ENCODE results near the gene FSCB. TPM values are rescaled to one million over a fixed set of nuclear protein-coding genes. Genes with fewer than 3 reads are reported as not detected.

The FSCB gene
- total RNA-seq, 1 experiment from 2014 or later: not detected

GRCh38 chr14:44508834-44509233 lies 1.8 kb upstream of the FSCB start:
- no peaks in the 10 kb centered on the region for H3K27me3 ChIP-seq (replicated peaks; ENCODE audit: control insufficient read depth, insufficient read depth, low read length)
- intact Hi-C loops (cut with micrococcal nuclease; ENCODE audit: unreplicated experiment): no loop called here
- Mint-ChIP-seq H3K27ac (ENCODE audit: unreplicated experiment) (no peak overlapping the region), H3K4me3 (ENCODE audit: unreplicated experiment) (no peak overlapping the region), H3K9me3 (ENCODE audit: unreplicated experiment) (peaks cover 10% of the 10 kb centered on the region), H3K4me1 (ENCODE audit: low read depth, unreplicated experiment) (no peaks in the 10 kb centered on the region), H3K27me3 (ENCODE audit: insufficient read depth, unreplicated experiment) (no peaks in the 10 kb centered on the region), H3K36me3 (ENCODE audit: insufficient read depth, unreplicated experiment) (no peaks in the 10 kb centered on the region)
- H3K4me3 ChIP-seq (ENCODE audit: low read depth, low read length): no peak overlapping the region
- DNase-seq: no peak
- TF ChIP-seq CTCF (IDR thresholded peaks at IDR 0.05; ENCODE audit: insufficient read depth in 1 of 2, low read depth in 1 of 2, low read length in 1 of 2, severe bottlenecking in 1 of 2, unreplicated experiment in 1 of 2): no peak
- BruUV-seq (replicated peaks): no TSS peak
- ChIA-PET CTCF (no interaction called here), POLR2A (no interaction called here)
- H3K4me1 ChIP-seq: no peaks in the 10 kb centered on the region
- H3K9me3 ChIP-seq: no peaks in the 10 kb centered on the region
- no peaks in the 10 kb centered on the region for H3K36me3 ChIP-seq (ENCODE audit: control insufficient read depth, insufficient read depth, low read length)

- Histone ChIP-seq H3K4me3 (ENCODE audit: low read depth, low read length) (no peak overlapping the region), H3K4me1 (no peaks in the 10 kb centered on the region), H3K9me3 (no peaks in the 10 kb centered on the region), H3K36me3 (ENCODE audit: control insufficient read depth, insufficient read depth, low read length) (no peaks in the 10 kb centered on the region), H3K27me3 (replicated peaks; ENCODE audit: control insufficient read depth, insufficient read depth, low read length) (no peaks in the 10 kb centered on the region)
- Mint-ChIP-seq H3K4me1 (ENCODE audit: low read depth, unreplicated experiment) (no peaks in the 10 kb centered on the region), H3K4me3 (ENCODE audit: unreplicated experiment) (no peak overlapping the region), H3K27ac (ENCODE audit: unreplicated experiment) (no peak overlapping the region), H3K9me3 (ENCODE audit: unreplicated experiment) (peaks cover 10% of the 10 kb centered on the region), H3K27me3 (ENCODE audit: insufficient read depth, unreplicated experiment) (no peaks in the 10 kb centered on the region), H3K36me3 (ENCODE audit: insufficient read depth, unreplicated experiment) (no peaks in the 10 kb centered on the region)
- POLR2A ChIA-PET: no interaction called here
- DNase-seq: no peak
- BruUV-seq (replicated peaks): no TSS peak
- CTCF ChIA-PET: interaction anchor here (0.6 kb wide), 2 partner anchors 40 to 56 kb away, joined by 3 to 4 read pairs; no protein-coding TSS in a partner anchor
- intact Hi-C loops (cut with micrococcal nuclease; ENCODE audit: unreplicated experiment): no loop called here
- no peak for TF ChIP-seq CTCF (IDR thresholded peaks at IDR 0.05; ENCODE audit: insufficient read depth in 1 of 2, low read depth in 1 of 2, low read length in 1 of 2, severe bottlenecking in 1 of 2, unreplicated experiment in 1 of 2)
Measured at GRCh38 chr14:44505588-44505987, 1.5 kb downstream of the FSCB start.

- Histone ChIP-seq H3K36me3 (ENCODE audit: control insufficient read depth, insufficient read depth, low read length) (no peaks in the 10 kb centered on the region), H3K4me1 (no peaks in the 10 kb centered on the region), H3K9me3 (no peaks in the 10 kb centered on the region), H3K27me3 (replicated peaks; ENCODE audit: control insufficient read depth, insufficient read depth, low read length) (no peaks in the 10 kb centered on the region), H3K4me3 (ENCODE audit: low read depth, low read length) (no peak overlapping the region)
- Mint-ChIP-seq H3K4me1 (ENCODE audit: low read depth, unreplicated experiment) (no peaks in the 10 kb centered on the region), H3K36me3 (ENCODE audit: insufficient read depth, unreplicated experiment) (no peaks in the 10 kb centered on the region), H3K27ac (ENCODE audit: unreplicated experiment) (no peak overlapping the region), H3K9me3 (ENCODE audit: unreplicated experiment) (peaks cover 9% of the 10 kb centered on the region), H3K27me3 (ENCODE audit: insufficient read depth, unreplicated experiment) (no peaks in the 10 kb centered on the region), H3K4me3 (ENCODE audit: unreplicated experiment) (no peak overlapping the region)
- BruUV-seq (replicated peaks): no TSS peak
- no peak for DNase-seq
- intact Hi-C loops (cut with micrococcal nuclease; ENCODE audit: unreplicated experiment): no loop called here
- POLR2A ChIA-PET: no interaction called here
- CTCF ChIA-PET: no interaction called here
- TF ChIP-seq CTCF (IDR thresholded peaks at IDR 0.05; ENCODE audit: insufficient read depth in 1 of 2, low read depth in 1 of 2, low read length in 1 of 2, severe bottlenecking in 1 of 2, unreplicated experiment in 1 of 2): no peak
Measured at GRCh38 chr14:44497148-44497547, 9.9 kb downstream of the FSCB start.
